ENCODE measurements around the gene TRPV4.

- TF ChIP-seq CTCF (IDR thresholded peaks at IDR 0.05) (no peak), MAX (IDR thresholded peaks at IDR 0.05; ENCODE audit: low read depth) (no peak), POLR2AphosphoS5 (IDR thresholded peaks at IDR 0.05; ENCODE audit: low read depth, low read length) (no peak), RAD21 (IDR thresholded peaks at IDR 0.05; ENCODE audit: low read length) (no peak), RCOR1 (IDR thresholded peaks at IDR 0.05; ENCODE audit: low read length) (no peak), TCF12 (IDR thresholded peaks at IDR 0.05) (no peak), USF1 (IDR thresholded peaks at IDR 0.05; ENCODE audit: borderline replicate concordance, low read depth) (no peak)
Measured at GRCh38 chr12:109822951-109823411, 10.2 kb downstream of the TRPV4 start.
